NCI-H345 treated with DMSO at 0.1 percent for 48 hours (cell line): ENCODE measurements around the gene CYP26B1.
A peak's percentile ranks its signal among the peaks of the same experiment; 100 is the strongest.

ENCODE experiments used
- DNase-seq: peaks from one replicate; lab custom pipeline; 2025; ENCODE audit not compliant: unreplicated experiment; lab: John Stamatoyannopoulos, UW

Gene CYP26B1

GRCh38 chr2:72155737-72156136, 8.1 kb upstream of the CYP26B1 start:
- DNase-seq, result no peak

GRCh38 chr2:72155151-72155550, 7.5 kb upstream of the CYP26B1 start:
- DNase-seq, result no peak

- DNase-seq, result no peak
Measured at GRCh38 chr2:72154386-72154975, 6.8 kb upstream of the CYP26B1 start.

GRCh38 chr2:72153924-72154323, 6.3 kb upstream of the CYP26B1 start:
- no peak for DNase-seq

DNA sequence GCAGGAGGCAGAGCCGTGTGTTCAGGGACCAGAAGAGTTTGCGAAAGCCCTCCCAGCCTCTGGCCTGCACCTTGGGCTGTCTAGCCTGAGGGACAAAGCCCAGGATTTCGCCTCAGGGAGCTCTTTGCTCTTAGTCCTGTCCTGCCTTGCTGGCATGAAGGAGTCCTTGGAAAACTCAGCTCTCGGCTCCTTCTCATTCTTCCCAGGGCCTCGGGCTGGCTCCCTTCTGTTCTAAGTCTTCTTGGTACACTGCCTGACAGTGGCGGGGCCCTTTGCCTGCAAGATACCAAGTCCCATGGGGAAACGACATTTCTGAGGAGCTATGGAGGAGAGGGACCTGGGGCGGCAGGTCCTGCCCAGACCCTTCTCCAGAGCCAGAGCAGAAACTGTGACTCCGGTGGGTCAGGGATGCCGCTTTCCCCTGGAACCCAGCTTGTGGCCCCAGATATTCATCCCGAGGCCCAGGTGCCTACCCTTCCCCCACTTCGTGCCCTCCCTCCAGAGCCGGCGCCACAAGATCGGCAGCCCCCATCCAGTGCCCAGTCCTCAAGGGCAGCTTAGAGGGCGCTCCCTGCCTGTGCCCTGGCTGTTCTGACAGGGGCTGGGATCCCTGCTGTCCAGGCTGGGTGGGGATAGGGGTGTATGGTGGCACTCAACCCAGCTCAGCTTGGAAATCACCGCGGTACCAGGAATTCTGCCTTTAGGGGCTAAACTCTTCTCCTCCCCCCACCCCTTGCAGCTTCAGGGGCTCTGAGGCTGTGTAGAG, 5.5 kb upstream of the CYP26B1 start:
- no peak for DNase-seq

DNA sequence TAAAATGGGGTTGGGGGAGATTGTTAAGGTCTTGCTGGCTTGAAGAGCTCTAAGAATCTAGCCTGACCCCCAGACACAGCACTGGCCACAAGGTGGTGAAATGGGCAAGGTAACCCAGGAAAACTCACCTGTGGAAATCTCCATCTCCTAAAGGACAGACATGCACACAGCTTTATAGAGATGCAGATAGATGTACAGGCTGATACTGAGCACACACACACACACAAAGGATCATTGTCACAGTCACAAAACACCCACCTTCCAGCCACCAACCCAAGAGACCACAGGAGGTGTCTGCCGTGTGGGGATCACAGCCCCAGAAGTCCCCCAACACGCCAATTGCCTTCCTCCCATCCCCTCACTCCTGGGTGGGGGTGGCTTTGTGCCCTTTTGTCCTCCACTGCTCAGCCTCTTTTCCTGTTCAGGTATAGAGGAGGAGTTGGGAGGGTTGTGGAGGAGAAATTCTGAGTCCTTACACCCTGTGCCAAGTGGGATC, 3.2 kb upstream of the CYP26B1 start:
- no peak for DNase-seq

- DNase-seq, result peak; percentile 74
Measured at GRCh38 chr2:72150157-72150860, 2.6 kb upstream of the CYP26B1 start.

- DNase-seq, result peak; percentile 33
Measured at GRCh38 chr2:72149556-72150156, 2.0 kb upstream of the CYP26B1 start.

DNA sequence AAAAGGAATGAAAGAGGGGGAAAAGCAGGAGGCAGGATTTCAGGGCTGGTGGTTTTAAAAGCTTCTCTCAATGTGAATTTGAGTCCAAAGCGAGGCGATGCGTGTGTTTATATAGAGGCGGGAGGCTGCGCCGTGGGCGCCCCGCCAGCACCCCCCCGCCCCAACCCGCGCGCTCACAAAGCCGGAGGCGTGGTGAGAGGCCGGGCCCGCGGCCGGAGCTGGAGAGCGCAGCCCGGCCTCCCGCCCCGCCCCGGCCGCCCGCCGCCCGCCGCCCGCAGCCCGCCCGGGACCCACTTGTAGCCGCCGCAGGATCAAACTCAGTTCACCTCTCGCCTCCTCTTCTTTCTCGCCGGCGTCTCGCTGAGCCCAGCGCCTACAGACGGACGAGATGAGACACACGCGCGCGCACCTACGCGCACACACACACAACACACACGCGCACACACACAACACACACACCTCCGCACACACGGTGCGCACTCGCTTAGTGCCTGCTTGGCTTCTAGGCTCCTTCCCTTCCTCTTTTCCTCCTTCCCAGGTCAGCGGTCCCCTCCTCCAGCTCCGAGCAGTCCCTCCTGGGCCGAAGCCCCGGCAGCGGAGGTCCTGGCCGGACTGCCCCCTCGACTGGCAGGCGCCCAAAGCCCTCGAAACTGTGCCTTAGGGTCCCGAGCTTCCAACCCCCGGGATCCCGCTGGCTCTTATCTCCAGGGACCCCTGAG, 1.3 kb upstream of the CYP26B1 start:
- peak; percentile 28 for DNase-seq

GRCh38 chr2:72148003-72148836, 558 bp upstream of the CYP26B1 start:
- no peak for DNase-seq

DNA sequence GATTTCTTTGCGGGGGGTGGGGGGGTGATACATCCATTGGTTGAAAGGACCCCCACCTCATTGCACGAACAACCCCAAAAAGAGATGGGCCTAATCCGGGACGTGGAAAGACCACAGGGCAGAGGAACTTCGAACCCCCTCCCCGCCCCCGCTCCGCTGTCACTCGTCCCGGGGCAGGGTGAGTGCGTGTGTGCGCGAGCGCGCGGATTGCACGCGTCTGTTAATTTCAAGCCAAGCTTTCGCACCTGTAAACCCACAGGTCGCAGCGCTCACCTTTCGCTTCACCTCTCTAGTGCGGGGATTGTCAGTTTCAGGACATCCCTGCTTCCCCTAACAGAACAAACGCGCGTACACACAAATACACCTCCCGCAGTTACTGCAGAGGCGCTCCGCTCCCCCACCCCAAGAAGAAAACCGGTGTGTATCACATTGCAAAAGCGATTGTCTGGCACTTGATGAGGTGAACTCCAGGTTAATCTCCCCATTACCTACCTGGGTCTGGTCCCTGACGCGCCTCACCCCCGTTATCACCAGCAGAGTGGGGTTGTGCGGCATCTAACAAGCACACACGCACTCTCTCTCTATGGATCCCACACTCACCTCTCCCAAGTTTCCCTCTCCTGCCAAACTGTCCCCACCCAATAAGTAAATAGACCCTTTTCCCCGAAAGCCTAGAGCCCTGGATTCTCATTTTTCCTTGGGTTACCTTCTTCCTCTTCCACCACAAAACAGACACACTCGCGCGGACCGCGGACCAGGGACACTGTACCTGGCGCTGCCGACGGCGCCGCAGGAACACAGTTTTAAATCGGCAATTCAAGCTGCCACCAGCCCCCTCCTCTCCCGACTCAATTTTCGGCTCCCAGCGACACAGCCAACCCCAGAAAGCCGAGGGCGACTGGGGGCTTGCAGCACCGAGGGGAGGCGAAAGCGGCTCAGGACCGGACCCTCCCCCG, 1.0 kb downstream of the CYP26B1 start:
- DNase-seq, result no peak

DNA sequence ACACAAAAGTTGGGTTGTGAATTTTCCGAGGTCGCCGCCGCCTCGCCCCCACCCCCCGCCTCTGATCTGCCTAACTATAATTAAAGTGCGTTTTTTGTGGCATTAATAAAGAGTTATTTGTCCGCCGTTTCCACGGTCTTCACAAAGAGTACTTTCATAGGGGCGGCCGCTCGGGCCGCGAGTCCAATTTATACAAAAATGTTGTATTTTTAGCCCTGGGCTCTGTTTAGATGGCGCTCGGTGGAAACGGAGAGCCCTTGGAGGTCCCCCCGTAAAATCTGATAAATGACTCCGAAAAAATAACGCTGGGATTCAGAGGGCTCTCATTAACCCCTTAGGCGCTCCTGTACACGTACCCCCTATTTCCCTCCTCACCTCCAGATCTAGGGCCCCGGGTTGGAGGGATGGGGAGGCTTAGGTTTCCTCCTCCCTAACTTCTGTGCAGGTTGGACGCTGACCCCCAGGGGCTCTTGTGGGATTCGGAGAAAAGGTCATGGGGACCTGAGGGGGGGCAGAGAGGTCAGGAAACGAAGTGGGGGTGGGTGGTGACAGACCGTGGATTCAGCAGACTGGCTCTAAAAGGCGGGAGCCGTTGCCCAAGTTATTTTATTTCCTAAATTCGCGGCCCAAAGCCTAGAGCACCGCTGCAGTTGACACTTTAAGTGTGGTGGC, 1.9 kb downstream of the CYP26B1 start:
- DNase-seq, result no peak

DNA sequence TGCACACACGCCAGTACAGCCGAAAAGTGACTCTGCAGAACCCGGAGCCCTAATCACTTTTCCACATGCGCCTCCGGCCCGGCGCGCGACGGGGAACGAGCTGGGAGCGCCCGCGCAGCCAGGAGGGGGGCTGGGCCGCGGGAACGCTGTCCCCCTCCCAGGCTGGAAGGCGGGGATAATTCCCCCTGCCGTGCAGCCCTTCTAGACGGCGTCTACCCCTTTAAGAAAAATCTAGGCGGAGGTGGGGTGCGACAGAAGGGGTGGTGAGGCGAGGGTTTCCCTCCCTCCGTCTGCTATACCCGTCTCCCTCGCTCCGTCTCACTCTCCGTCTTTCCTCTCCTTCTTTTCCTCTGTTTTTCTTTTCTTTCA, 2.4 kb downstream of the CYP26B1 start:
- DNase-seq, result no peak

GRCh38 chr2:72144632-72145288, 2.9 kb downstream of the CYP26B1 start:
- no peak for DNase-seq

DNA sequence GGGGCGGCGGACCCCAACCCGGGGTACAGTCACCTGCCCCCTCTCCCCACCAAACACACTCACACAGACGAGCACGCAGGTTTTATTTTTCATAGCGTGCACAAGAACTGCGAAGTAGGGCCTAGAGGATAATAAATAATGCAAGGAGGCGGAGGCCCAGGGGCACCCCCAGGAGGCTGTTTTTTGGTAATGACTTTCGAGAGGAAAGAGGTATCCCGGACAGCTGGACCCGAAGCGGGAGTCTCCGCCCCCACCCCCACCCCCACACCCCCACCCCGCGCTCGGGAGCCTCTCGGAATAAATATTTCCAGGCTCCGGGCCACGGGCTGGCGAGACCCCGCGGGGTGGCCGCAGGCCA, 3.4 kb downstream of the CYP26B1 start:
- no peak for DNase-seq

GRCh38 chr2:72143441-72144273, 4.0 kb downstream of the CYP26B1 start:
- DNase-seq, result no peak
